ENCODE results near the gene CLEC10A.
"Not testable (repeated sequence)": the region's sequence is repeated elsewhere in the genome, so short reads cannot be mapped to it uniquely, and the experiment has no call there.

Gene CLEC10A, protein sequence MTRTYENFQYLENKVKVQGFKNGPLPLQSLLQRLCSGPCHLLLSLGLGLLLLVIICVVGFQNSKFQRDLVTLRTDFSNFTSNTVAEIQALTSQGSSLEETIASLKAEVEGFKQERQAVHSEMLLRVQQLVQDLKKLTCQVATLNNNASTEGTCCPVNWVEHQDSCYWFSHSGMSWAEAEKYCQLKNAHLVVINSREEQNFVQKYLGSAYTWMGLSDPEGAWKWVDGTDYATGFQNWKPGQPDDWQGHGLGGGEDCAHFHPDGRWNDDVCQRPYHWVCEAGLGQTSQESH

DNA sequence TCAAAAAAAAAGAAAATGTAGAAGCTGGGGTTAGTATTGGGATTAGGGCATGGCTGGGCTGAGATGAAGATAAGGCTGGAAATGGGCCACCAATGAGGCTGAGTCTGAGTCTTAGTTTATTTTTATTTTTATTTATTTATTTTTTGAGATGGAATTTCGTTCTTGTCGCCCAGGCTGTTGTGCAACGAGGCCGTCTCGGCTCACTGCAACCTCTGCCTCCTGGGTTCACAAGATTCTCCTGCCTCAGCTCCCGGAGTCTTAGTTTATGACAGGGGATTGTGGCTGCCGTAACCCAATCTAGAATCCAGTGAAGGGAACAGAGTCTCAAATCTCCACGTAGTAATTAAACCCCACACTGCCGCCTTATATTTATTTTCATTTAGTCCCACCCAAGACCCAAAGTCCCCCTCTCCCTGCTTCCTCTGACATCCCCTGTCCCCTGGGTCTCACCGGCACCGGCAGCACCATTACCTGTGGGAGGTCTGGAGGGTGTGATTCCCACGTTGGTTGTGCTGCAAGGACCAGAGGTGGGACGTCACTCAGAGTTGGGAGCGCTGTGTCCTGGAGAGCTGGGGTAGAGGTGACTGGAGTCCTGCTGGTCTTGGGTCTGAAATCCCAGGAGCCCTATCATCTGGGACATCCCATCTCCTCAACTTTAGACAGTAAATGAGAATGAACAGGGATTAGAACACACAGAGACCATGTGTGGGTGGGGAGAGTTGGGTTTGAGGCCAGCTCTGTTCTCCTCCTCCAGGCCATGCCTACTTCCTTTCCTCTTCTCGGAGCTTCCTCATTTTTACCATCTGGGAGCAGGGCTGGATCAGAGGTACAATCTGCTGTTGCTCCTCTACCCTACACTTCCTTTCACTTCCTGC is at the start of gene CLEC10A:
Gene CLEC10A (minus strand): TSS at position 671 of the 875 bp plus-strand sequence. CDS start 1,439 bp downstream, outside the sequence.
- no peak within 1 kb of the TSS for H3K27ac ChIP-seq
- TF ChIP-seq ZFX (IDR thresholded peaks at IDR 0.05; ENCODE audit: borderline replicate concordance) = no peak
- TF ChIP-seq CTCF (IDR thresholded peaks at IDR 0.05) = no peak

GRCh38 chr17:7129311-7129710 is 49.3 kb upstream of the CLEC10A start:
- TF ChIP-seq CTCF (IDR thresholded peaks at IDR 0.05) (no peak), ZFX (IDR thresholded peaks at IDR 0.05; ENCODE audit: borderline replicate concordance) (no peak)
- no peak overlapping the region for H3K27ac ChIP-seq

DNA sequence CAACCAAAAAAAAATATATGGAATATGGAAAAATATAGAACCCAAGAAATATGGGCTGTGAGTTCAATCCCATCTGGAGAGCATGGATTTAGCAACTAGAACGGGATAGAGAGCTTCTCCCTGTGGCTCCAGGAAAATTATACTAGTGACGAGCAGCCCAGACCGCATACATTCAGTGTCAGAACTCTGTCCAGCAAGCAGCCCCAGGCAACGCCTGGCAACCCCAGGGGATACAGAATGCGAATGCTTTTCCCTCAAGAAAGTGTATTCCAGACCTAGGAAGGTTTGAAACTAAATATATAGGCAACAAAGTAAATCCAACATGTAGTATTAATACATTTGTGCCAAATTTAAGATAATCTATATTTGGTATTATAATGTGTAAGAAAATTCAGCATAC is 48.1 kb upstream of the CLEC10A start:
- no peak overlapping the region for H3K27ac ChIP-seq
- TF ChIP-seq CTCF (IDR thresholded peaks at IDR 0.05) (no peak), ZFX (IDR thresholded peaks at IDR 0.05; ENCODE audit: borderline replicate concordance) (no peak)

DNA sequence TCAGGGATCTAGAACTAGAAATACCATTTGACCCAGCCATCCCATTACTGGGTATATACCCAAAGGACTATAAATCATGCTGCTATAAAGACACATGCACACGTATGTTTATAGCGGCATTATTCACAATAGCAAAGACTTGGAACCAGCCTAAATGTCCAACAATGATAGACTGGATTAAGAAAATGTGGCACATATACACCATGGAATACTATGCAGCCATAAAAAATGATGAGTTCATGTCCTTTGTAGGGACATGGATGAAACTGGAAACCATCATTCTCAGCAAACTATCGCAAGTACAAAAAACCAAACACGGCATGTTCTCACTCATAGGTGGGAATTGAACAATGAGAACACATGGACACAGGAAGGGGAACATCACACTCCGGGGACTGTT is 47.5 kb upstream of the CLEC10A start:
- not testable (repeated sequence) for H3K27ac ChIP-seq

- H3K27ac ChIP-seq = not testable (repeated sequence)
Measured at GRCh38 chr17:7126386-7126785, 46.3 kb upstream of the CLEC10A start.

DNA sequence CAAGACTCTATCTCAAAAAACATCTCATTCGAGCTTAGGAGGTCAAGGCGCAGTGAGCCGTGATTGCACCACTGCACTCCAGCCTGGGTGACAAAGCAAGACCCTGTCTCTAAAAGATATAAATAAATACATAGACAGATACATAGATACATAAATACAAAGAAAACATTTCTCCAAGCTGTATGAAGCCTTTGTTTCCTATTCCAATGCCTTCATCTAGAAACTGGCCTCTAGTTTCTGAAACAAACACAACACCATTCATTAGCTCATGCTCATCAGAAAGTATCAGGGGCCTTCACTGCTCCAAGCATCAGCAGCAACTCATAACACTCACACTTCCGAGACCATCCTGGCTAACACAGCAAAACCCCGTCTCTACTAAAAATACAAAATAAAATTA is 44.9 kb upstream of the CLEC10A start:
- no peak overlapping the region for H3K27ac ChIP-seq
- TF ChIP-seq ZFX (IDR thresholded peaks at IDR 0.05; ENCODE audit: borderline replicate concordance) (no peak), CTCF (IDR thresholded peaks at IDR 0.05) (no peak)

DNA sequence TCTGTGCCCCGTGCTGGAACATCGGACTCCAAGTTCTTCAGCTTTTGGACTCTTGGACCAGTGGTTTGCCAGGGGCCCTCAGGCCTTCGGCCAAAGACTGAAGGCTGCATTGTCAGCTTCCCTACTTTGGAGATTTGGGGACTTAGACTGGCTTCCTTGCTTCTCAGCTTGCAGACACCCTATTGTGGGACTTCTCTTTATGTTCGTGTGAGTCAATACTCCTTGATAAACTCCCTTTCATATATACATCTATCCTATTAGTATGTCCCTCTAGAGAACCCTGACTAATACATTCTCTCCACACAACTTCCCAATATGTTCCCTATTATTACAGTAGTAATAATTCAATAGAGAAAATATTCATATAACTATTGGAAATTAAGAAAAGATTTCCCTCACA is 43.8 kb upstream of the CLEC10A start:
- no peak overlapping the region for H3K27ac ChIP-seq
- TF ChIP-seq ZFX (IDR thresholded peaks at IDR 0.05; ENCODE audit: borderline replicate concordance) = no peak
- no peak for TF ChIP-seq CTCF (IDR thresholded peaks at IDR 0.05)

- no peak for TF ChIP-seq ZFX (IDR thresholded peaks at IDR 0.05; ENCODE audit: borderline replicate concordance)
- no peak for TF ChIP-seq CTCF (IDR thresholded peaks at IDR 0.05)
- H3K27ac ChIP-seq = no peak overlapping the region
Measured at GRCh38 chr17:7122381-7122780, 42.3 kb upstream of the CLEC10A start.

GRCh38 chr17:7120635-7121034 is 40.6 kb upstream of the CLEC10A start:
- H3K27ac ChIP-seq = not testable (repeated sequence)
